CD14-positive monocyte (primary cell): ENCODE measurements around the gene SCUBE1. TPM values are rescaled to one million over a fixed set of nuclear protein-coding genes. Genes with fewer than 3 reads are reported as not detected.
A peak's percentile ranks its signal among the peaks of the same experiment; 100 is the strongest.

Source experiments
- DNase-seq, 3 donors: peaks; one replicate each; pipeline ENCODE4 v3.0.0-alpha.2; 2011 to 2022
- H2AFZ ChIP-seq: 2 replicates; pipeline ENCODE4 v1.6.0; 2012; ENCODE audit warnings: mild to moderate bottlenecking, low read depth, low read length, inconsistent platforms; ENCODE audit not compliant: insufficient read depth, poor library complexity, severe bottlenecking
- H3K27ac ChIP-seq, 2 donors: 1 replicate in 1 of 2; 2 replicates in 1 of 2; pipeline ENCODE4 v1.5.1; 2012 to 2013; ENCODE audit warnings: low read length in 2 of 2, control low read depth in 1 of 2, inconsistent platforms in 1 of 2, low read depth in 1 of 2, mild to moderate bottlenecking in 1 of 2
- H3K27me3 ChIP-seq, 2 donors: one replicate each; pipeline versions ENCODE4 v1.6.0 to v1.6.1; 2011 to 2013; ENCODE audit warnings: low read length in 2 of 2; ENCODE audit not compliant: control insufficient read depth in 2 of 2, insufficient read depth in 2 of 2
- H3K36me3 ChIP-seq, 2 donors: replicated peaks in 1 of 2; 1 replicate in 1 of 2; 2 replicates in 1 of 2; pipeline versions ENCODE4 v1.5.1 to v1.6.1; 2012 to 2013; ENCODE audit warnings: low read length in 2 of 2, control low read depth in 1 of 2, inconsistent platforms in 1 of 2, mild to moderate bottlenecking in 1 of 2; ENCODE audit not compliant: insufficient read depth in 2 of 2, control insufficient read depth in 1 of 2
- H3K4me1 ChIP-seq, 2 donors: 1 replicate in 1 of 2; 2 replicates in 1 of 2; pipeline versions ENCODE4 v1.5.1 to v1.6.1; 2012 to 2013; ENCODE audit warnings: low read length in 2 of 2, control low read depth in 1 of 2, inconsistent platforms in 1 of 2, mild to moderate bottlenecking in 1 of 2, moderate library complexity in 1 of 2; ENCODE audit not compliant: insufficient read depth in 2 of 2, control insufficient read depth in 1 of 2
- H3K4me2 ChIP-seq: replicated peaks from 2 replicates; pipeline ENCODE3; 2012; ENCODE audit warnings: low read length, moderate library complexity, mild to moderate bottlenecking; ENCODE audit not compliant: poor library complexity, severe bottlenecking; ENCODE audit errors: extremely low read depth
- H3K4me3 ChIP-seq, 3 experiments: fragments of 200-600 bp in 1 of 3; sonication (generic) in 1 of 3; replicated peaks in 1 of 3; 1 replicate in 2 of 3; 2 replicates in 1 of 3; pipeline ENCODE4 v1.5.1; 2011 to 2013; ENCODE audit warnings: low read length in 3 of 3, mild to moderate bottlenecking in 3 of 3, control low read depth in 2 of 3, low read depth in 2 of 3, inconsistent platforms in 1 of 3, moderate library complexity in 1 of 3
- H3K79me2 ChIP-seq: 2 replicates; pipeline ENCODE4 v1.6.0; 2012; ENCODE audit warnings: mild to moderate bottlenecking, control low read depth, inconsistent platforms, low read length, moderate library complexity; ENCODE audit not compliant: insufficient read depth
- H3K9ac ChIP-seq: 2 replicates; pipeline ENCODE4 v1.6.0; 2017; ENCODE audit warnings: low read length, mild to moderate bottlenecking; ENCODE audit not compliant: insufficient read depth, poor library complexity, severe bottlenecking
- H3K9me3 ChIP-seq, 2 donors: replicated peaks in 1 of 2; 1 replicate in 1 of 2; 2 replicates in 1 of 2; pipeline versions ENCODE4 v1.5.1 to v1.6.1; 2012 to 2013; ENCODE audit warnings: low read length in 2 of 2, control low read depth in 1 of 2; ENCODE audit not compliant: control insufficient read depth in 1 of 2, insufficient read depth in 1 of 2
- H4K20me1 ChIP-seq: 2 replicates; pipeline ENCODE4 v1.6.0; 2012; ENCODE audit warnings: mild to moderate bottlenecking, low read length, control low read depth, moderate library complexity; ENCODE audit not compliant: insufficient read depth
- H3K27ac Mint-ChIP-seq, 7 donors: one replicate each; pipeline ENCODE4 v1.8.0; 2020; ENCODE audit warnings: mild to moderate bottlenecking in 7 of 7, mixed read lengths in 7 of 7, moderate library complexity in 6 of 7, inconsistent platforms in 2 of 7
- H3K27me3 Mint-ChIP-seq, 3 donors: one replicate each; pipeline ENCODE4 v1.8.0; 2021 to 2022; ENCODE audit warnings: low read depth in 3 of 3, mild to moderate bottlenecking in 3 of 3, mixed read lengths in 3 of 3, moderate library complexity in 3 of 3, inconsistent platforms in 1 of 3
- H3K36me3 Mint-ChIP-seq, 2 donors: one replicate each; pipeline ENCODE4 v1.8.0; 2020; ENCODE audit warnings: mixed read lengths in 2 of 2, inconsistent platforms in 1 of 2, mild to moderate bottlenecking in 1 of 2
- H3K4me1 Mint-ChIP-seq: one replicate; pipeline ENCODE4 v1.8.0; 2020; ENCODE audit warnings: mild to moderate bottlenecking, mixed read lengths
- H3K4me3 Mint-ChIP-seq, 2 donors: one replicate each; pipeline ENCODE4 v1.8.0; 2020; ENCODE audit warnings: mild to moderate bottlenecking in 2 of 2, mixed read lengths in 2 of 2, moderate library complexity in 1 of 2
- H3K9me3 Mint-ChIP-seq, 7 donors: one replicate each; pipeline ENCODE4 v1.8.0; 2020 to 2022; ENCODE audit warnings: mixed read lengths in 7 of 7, mild to moderate bottlenecking in 6 of 7, moderate library complexity in 6 of 7, inconsistent platforms in 2 of 7
- CTCF ChIP-seq: fragments of 200-600 bp; IDR thresholded peaks from one replicate; pipeline ENCODE4 v1.8.0; 2022; ENCODE audit warnings: antibody characterized with exemption, mild to moderate bottlenecking
- WGBS: methylation state at CpG from one replicate; pipeline ENCODE4 v1.1.5; 2013; ENCODE audit warnings: missing lambda C conversion rate; ENCODE audit not compliant: insufficient coverage; 5-methylcytosine and 5-hydroxymethylcytosine counted together
- intact Hi-C, 2 donors: fragments of 100-400 bp; cut with micrococcal nuclease; formaldehyde crosslinking; loops; one replicate each; pipeline versions ENCODE4 v1.15.0 to v1.15.1; 2023
- polyA plus RNA-seq, 3 donors: library from polyadenylated mRNA; depleted of rRNA in 1 of 3; unstranded in 2 of 3; stranded (reverse) in 1 of 3; fragments of 300-500 nt in 2 of 3; fragments of >200 nt in 1 of 3; fragmentation: Illumina TruSeq in 2 of 3; gene quantifications; 1 replicate in 2 of 3; 2 replicates in 1 of 3; pipeline ENCODE4 v1.2.3, GENCODE V29; 2012 to 2021

Gene SCUBE1
- polyA plus RNA-seq, 3 donors: 0.20 to 0.32 (median 0.26) TPM

- Histone ChIP-seq H3K27ac (no peak overlapping the region), H3K9ac (no peak overlapping the region), H3K4me1 (peaks cover 10 to 15% of the 10 kb centered on the region in 2 donors), H2AFZ (no peak overlapping the region), H3K36me3 (no peaks in the 10 kb centered on the region), H3K4me2 (no peak overlapping the region), H3K4me3 (no peak overlapping the region), H3K9me3 (peaks cover 0 to 3% of the 10 kb centered on the region in 2 donors), H3K79me2 (no peaks in the 10 kb centered on the region), H3K27me3 (no peaks in the 10 kb centered on the region), H4K20me1 (no peaks in the 10 kb centered on the region)
- no peaks in the 10 kb centered on the region for H3K36me3 Mint-ChIP-seq
- intact Hi-C loops: no loop called here
- DNase-seq: no peak
- H3K27me3 Mint-ChIP-seq: peaks cover 0 to 8% (median 3%) of the 10 kb centered on the region in 3 donors
- no peak overlapping the region for H3K4me3 Mint-ChIP-seq
- TF ChIP-seq CTCF: no peak
- peaks cover 0 to 7% (median 6%) of the 10 kb centered on the region in 7 donors for H3K9me3 Mint-ChIP-seq
- WGBS: 100% methylated on average over 3 of the region's 4 CpGs
- peaks cover 18% of the 10 kb centered on the region for H3K4me1 Mint-ChIP-seq
- no peak overlapping the region for H3K27ac Mint-ChIP-seq
Measured at GRCh38 chr22:43375951-43376455, 32.8 kb upstream of the SCUBE1 start.

DNA sequence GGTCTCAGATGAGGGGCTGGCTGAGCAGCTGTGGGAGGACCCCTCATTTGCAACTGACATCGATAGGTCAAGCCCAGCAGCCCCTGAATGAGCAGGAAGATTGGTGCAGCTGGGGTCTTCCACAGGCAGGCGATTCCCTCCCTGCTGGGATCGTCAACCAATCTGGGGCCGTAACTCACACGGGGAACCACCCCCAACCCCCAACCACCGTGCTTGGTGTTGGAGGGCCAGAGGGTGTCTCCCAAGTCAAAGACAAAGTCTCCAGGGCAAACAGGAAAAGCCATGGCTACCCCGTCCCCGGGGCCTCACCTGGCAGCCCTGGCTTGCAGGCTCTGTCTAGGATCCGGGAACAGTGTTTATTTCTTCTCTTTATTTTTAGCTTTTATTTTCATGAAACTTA lies 26.9 kb upstream of the SCUBE1 start:
- Mint-ChIP-seq H3K27me3 (peaks cover 5 to 7% (median 7%) of the 10 kb centered on the region in 3 donors), H3K4me3 (no peak overlapping the region), H3K9me3 (peaks cover 2 to 7% (median 6%) of the 10 kb centered on the region in 7 donors), H3K4me1 (peaks cover 1% of the 10 kb centered on the region), H3K36me3 (no peaks in the 10 kb centered on the region), H3K27ac (peak overlapping the region in 2 of 7 donors; percentile 19 to 66)
- no peaks in the 10 kb centered on the region for H3K36me3 ChIP-seq
- no peaks in the 10 kb centered on the region for H4K20me1 ChIP-seq
- intact Hi-C loops: no loop called here
- H2AFZ ChIP-seq: no peak overlapping the region
- H3K4me2 ChIP-seq: no peak overlapping the region
- peaks cover 0 to 3% of the 10 kb centered on the region in 2 donors for H3K27me3 ChIP-seq
- H3K9me3 ChIP-seq: peaks cover 0 to 3% of the 10 kb centered on the region in 2 donors
- H3K4me3 ChIP-seq: no peak overlapping the region
- 21% methylated on average over 2 of the region's 9 CpGs for WGBS
- no peaks in the 10 kb centered on the region for H3K4me1 ChIP-seq
- peak overlapping the region; percentile 8 for H3K9ac ChIP-seq
- no peak for TF ChIP-seq CTCF
- no peak for DNase-seq
- no peaks in the 10 kb centered on the region for H3K79me2 ChIP-seq
- H3K27ac ChIP-seq: no peak overlapping the region
